OCI-LY1 (cell line): ENCODE results near the gene TMEM79.

Experiments
- EZH2 ChIP-seq: fragments of 200-600 bp; sonication (generic), shearing (Covaris generic); IDR thresholded peaks from 2 replicates; pipeline ENCODE4 v1.8.0; 2017; ENCODE audit warnings: borderline replicate concordance, mixed run types, mild to moderate bottlenecking, antibody characterized with exemption, low read length, moderate library complexity, mixed read lengths
- TF ChIP-seq, protein P1 (sequence below): fragments of 200-600 bp; sonication (generic), shearing (Covaris generic); IDR thresholded peaks from 2 replicates; pipeline ENCODE4 v1.5.1; 2017; ENCODE audit warnings: mild to moderate bottlenecking, antibody characterized with exemption, low read length, moderate library complexity, mixed read lengths

- TF ChIP-seq, protein P1, sequence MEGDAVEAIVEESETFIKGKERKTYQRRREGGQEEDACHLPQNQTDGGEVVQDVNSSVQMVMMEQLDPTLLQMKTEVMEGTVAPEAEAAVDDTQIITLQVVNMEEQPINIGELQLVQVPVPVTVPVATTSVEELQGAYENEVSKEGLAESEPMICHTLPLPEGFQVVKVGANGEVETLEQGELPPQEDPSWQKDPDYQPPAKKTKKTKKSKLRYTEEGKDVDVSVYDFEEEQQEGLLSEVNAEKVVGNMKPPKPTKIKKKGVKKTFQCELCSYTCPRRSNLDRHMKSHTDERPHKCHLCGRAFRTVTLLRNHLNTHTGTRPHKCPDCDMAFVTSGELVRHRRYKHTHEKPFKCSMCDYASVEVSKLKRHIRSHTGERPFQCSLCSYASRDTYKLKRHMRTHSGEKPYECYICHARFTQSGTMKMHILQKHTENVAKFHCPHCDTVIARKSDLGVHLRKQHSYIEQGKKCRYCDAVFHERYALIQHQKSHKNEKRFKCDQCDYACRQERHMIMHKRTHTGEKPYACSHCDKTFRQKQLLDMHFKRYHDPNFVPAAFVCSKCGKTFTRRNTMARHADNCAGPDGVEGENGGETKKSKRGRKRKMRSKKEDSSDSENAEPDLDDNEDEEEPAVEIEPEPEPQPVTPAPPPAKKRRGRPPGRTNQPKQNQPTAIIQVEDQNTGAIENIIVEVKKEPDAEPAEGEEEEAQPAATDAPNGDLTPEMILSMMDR, result no peak
- no peak for TF ChIP-seq EZH2
Observed at GRCh38 chr1:156320560-156320959, 36.4 kb downstream of the TMEM79 start.
